HL-60 (cell line): Measurements from ENCODE around the gene ADD2.

Experiments
- DNase-seq, 2 experiments: peaks; one replicate each; pipeline ENCODE4 v3.0.0-alpha.2; 2010 to 2020; ENCODE audit warnings: low read depth in 1 of 2, low spot score in 1 of 2
- H3K27ac ChIP-seq: fragments of 250-450 bp; sonication (Bioruptor Pico); replicated peaks from 2 replicates; pipeline ENCODE4 v1.5.1; 2020; ENCODE audit warnings: mild to moderate bottlenecking, moderate library complexity
- H3K27me3 ChIP-seq: fragments of 250-450 bp; sonication (Bioruptor Pico); 2 replicates; pipeline ENCODE4 v1.5.1; 2021; ENCODE audit warnings: mild to moderate bottlenecking, moderate library complexity; ENCODE audit not compliant: insufficient read depth, poor library complexity, severe bottlenecking
- H3K4me3 ChIP-seq: replicated peaks from 2 replicates; pipeline ENCODE4 v1.5.1; 2011; ENCODE audit warnings: mild to moderate bottlenecking, control low read depth, low read length; ENCODE audit not compliant: insufficient read depth
- GABPA ChIP-seq: IDR thresholded peaks from 2 replicates; pipeline ENCODE4 v1.6.1; 2012; ENCODE audit warnings: low read depth
- POLR2AphosphoS5 ChIP-seq: IDR thresholded peaks from 2 replicates; pipeline ENCODE4 v1.6.1; 2012; ENCODE audit warnings: low read depth
- SPI1 ChIP-seq: IDR thresholded peaks from 2 replicates; pipeline ENCODE4 v1.6.1; 2012; ENCODE audit warnings: low read depth, mild to moderate bottlenecking, borderline replicate concordance
- TF ChIP-seq, protein P1 (sequence below): IDR thresholded peaks from one replicate; pipeline ENCODE4 v1.5.1; 2011; ENCODE audit warnings: low read length, control low read depth, inconsistent platforms; ENCODE audit not compliant: insufficient read depth
- TF ChIP-seq, protein P2 (sequence below): IDR thresholded peaks from 2 replicates; pipeline ENCODE4 v1.6.1; 2012; ENCODE audit warnings: low read depth; ENCODE audit not compliant: insufficient replicate concordance

The ADD2 gene

DNA sequence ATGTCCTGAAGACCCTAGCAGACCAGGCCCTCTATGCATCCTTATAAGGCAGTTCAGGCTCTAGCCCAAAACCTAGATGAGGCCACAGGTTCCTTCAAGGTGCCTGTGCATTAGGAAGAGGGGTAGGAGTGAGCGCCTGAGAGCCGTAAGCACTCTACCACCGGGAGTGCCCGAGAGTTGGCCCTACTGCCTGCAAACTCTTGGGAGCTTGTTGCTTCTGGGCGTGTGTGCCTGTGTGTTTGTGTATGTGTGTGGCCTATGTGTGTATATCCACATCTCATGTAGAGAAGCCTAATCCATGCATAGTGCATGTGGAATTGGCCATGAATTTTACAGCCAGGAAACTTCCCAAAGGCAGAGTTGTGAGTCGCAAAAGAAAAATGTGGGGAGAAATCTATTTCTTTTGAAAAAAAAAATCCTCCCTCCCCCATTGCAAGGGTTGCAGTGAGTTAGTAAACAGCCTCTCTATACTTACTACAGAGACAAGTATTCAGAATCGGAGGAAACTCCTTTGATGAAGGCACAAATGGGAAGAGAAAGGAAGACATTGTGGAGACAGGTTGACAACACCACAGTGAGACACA is 96.8 kb downstream of the ADD2 start:
- Histone ChIP-seq H3K27me3 (no peaks in the 10 kb centered on the region), H3K27ac (no peak overlapping the region), H3K4me3 (no peak overlapping the region)
- TF ChIP-seq POLR2AphosphoS5, result no peak
- TF ChIP-seq, protein P1, sequence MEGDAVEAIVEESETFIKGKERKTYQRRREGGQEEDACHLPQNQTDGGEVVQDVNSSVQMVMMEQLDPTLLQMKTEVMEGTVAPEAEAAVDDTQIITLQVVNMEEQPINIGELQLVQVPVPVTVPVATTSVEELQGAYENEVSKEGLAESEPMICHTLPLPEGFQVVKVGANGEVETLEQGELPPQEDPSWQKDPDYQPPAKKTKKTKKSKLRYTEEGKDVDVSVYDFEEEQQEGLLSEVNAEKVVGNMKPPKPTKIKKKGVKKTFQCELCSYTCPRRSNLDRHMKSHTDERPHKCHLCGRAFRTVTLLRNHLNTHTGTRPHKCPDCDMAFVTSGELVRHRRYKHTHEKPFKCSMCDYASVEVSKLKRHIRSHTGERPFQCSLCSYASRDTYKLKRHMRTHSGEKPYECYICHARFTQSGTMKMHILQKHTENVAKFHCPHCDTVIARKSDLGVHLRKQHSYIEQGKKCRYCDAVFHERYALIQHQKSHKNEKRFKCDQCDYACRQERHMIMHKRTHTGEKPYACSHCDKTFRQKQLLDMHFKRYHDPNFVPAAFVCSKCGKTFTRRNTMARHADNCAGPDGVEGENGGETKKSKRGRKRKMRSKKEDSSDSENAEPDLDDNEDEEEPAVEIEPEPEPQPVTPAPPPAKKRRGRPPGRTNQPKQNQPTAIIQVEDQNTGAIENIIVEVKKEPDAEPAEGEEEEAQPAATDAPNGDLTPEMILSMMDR, result no peak
- no peak for TF ChIP-seq GABPA
- no peak for TF ChIP-seq SPI1
- TF ChIP-seq, protein P2, sequence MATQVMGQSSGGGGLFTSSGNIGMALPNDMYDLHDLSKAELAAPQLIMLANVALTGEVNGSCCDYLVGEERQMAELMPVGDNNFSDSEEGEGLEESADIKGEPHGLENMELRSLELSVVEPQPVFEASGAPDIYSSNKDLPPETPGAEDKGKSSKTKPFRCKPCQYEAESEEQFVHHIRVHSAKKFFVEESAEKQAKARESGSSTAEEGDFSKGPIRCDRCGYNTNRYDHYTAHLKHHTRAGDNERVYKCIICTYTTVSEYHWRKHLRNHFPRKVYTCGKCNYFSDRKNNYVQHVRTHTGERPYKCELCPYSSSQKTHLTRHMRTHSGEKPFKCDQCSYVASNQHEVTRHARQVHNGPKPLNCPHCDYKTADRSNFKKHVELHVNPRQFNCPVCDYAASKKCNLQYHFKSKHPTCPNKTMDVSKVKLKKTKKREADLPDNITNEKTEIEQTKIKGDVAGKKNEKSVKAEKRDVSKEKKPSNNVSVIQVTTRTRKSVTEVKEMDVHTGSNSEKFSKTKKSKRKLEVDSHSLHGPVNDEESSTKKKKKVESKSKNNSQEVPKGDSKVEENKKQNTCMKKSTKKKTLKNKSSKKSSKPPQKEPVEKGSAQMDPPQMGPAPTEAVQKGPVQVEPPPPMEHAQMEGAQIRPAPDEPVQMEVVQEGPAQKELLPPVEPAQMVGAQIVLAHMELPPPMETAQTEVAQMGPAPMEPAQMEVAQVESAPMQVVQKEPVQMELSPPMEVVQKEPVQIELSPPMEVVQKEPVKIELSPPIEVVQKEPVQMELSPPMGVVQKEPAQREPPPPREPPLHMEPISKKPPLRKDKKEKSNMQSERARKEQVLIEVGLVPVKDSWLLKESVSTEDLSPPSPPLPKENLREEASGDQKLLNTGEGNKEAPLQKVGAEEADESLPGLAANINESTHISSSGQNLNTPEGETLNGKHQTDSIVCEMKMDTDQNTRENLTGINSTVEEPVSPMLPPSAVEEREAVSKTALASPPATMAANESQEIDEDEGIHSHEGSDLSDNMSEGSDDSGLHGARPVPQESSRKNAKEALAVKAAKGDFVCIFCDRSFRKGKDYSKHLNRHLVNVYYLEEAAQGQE, result no peak
- DNase-seq, result no peak

DNA sequence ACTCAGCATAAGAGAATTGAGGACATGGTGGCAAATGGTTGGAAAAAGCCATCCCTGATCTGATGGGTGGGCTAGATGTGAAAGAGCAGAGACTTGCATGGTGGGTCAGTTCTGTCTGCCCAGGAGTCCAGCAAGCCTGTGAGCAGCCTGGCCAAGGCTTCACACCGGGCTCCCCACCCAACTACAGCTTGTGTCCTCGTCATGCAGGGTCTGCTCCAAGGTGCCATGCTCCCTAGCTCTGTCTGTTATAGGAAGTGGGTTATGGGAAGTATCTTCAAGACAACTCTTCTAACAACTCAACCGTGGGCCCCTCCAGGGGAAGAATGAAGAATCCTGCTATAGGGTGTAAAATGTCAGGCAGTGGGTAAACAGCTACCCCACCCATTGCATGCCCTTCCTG is 97.4 kb downstream of the ADD2 start:
- H3K27me3 ChIP-seq, result no peaks in the 10 kb centered on the region
- TF ChIP-seq, protein P1, result no peak
- TF ChIP-seq, protein P2, result no peak
- no peak for TF ChIP-seq SPI1
- TF ChIP-seq POLR2AphosphoS5, result no peak
- TF ChIP-seq GABPA, result no peak
- no peak overlapping the region for H3K27ac ChIP-seq
- no peak overlapping the region for H3K4me3 ChIP-seq
- DNase-seq, result no peak

DNA sequence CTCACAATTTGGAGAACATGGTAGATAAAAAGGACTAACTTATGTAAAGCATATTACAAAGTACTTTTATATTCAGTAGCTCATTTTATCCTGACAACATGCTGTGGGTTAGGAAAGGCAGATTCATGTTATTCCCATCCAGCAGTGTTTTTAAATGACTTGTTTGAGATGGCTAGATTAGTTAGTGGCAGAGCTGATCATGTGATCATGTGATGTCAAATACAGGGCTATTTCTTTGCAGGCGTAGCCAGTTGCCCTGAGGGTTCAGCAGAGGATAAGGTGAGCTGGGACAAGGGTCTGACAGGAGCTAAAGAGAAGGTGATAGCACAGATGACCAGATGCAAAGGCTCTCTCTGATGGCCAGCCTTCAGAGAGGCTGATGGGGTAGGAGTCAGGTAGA is 97.8 kb downstream of the ADD2 start:
- DNase-seq, result no peak
- no peaks in the 10 kb centered on the region for H3K27me3 ChIP-seq
- TF ChIP-seq SPI1, result no peak
- no peak for TF ChIP-seq GABPA
- no peak for TF ChIP-seq POLR2AphosphoS5
- TF ChIP-seq, protein P2, result no peak
- TF ChIP-seq, protein P1, result no peak
- no peak overlapping the region for H3K27ac ChIP-seq
- H3K4me3 ChIP-seq, result no peak overlapping the region
